Peyer's patch (tissue), 4 donors: Measurements from ENCODE around the gene RND2.

Experiments used
- CTCF ChIP-seq, 6 experiments: fragments of 450-650 bp in 4 of 6; fragments of 200-600 bp in 2 of 6; sonication (generic) in 1 of 6; IDR thresholded peaks; one replicate each; pipeline ENCODE4 v1.5.1; 2017 to 2019; ENCODE audit warnings: antibody characterized with exemption in 6 of 6, mild to moderate bottlenecking in 3 of 6, moderate library complexity in 1 of 6
- POLR2A ChIP-seq, 2 donors: fragments of 450-650 bp; IDR thresholded peaks; one replicate each; pipeline ENCODE4 v1.5.1; 2017; ENCODE audit warnings: antibody characterized with exemption in 2 of 2, mild to moderate bottlenecking in 2 of 2, moderate library complexity in 2 of 2

DNA sequence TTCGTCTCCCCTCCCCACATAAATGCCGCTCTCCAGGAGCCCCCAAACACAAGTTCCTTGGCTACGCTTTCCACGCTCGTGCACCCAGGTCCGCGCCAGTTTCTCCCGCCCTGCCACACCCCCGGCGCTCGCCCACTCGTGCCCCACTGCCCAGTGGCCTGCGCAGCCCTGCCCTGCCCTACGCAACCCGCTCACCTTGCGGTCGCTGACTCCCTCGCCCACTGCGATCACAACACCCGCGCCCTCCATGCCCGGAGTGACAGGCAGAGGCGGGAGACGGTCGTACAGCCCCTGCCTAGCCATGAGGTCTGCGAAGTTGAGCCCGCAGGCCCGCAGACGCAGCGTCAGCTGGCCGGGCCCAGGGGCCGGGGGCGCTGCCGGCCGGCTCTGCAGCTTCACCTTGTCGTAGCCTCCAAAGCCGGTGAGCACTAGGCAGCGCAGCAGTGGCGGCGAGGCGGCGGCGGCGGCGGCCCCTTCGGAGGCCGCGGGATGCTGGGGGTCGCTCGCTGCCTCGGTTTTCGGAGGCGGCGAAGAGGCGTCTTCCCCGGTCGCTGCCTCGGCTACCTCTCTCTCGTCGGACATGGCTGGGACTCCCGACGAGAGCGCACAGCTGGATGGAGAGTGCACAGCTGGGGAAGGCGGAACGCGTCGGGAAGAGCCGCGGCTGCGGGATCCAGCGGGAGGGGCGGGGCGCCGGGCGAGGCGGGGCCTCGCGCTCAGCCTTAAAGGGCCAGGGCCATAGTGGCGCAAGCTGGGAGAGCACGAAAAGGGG is 3.1 kb upstream of the RND2 start, which contains the start of gene VAT1:
- TF ChIP-seq CTCF (IDR thresholded peaks at IDR 0.05) (peak in 1 of 6 experiments; percentile 7), POLR2A (IDR thresholded peaks at IDR 0.05) (peak in 1 of 2 donors; percentile 59)
